Keratinocyte (primary cell): ENCODE data around the gene RAG2. TPM values are rescaled to one million over a fixed set of nuclear protein-coding genes. Genes with fewer than 3 reads are reported as not detected.

ENCODE experiments used
- DNase-seq: peaks from one replicate; pipeline ENCODE4 v3.0.0-alpha.2; 2011; ENCODE audit warnings: low read depth, missing footprints, low spot score
- FAIRE-seq: peaks from 2 replicates; lab custom pipeline; 2011; peaks lifted over from hg19 to GRCh38; lab: Jason Lieb, UNC
- H2AFZ ChIP-seq: 2 replicates; pipeline ENCODE4 v1.6.0; 2012; ENCODE audit warnings: low read length, control low read depth, inconsistent platforms; ENCODE audit not compliant: control insufficient read depth
- H3K27ac ChIP-seq: 2 replicates; pipeline ENCODE4 v1.5.1; 2011; ENCODE audit warnings: low read length; ENCODE audit not compliant: control insufficient read depth, insufficient read depth
- H3K27me3 ChIP-seq: 3 replicates; pipeline ENCODE4 v1.6.0; 2011; ENCODE audit warnings: low read length; ENCODE audit not compliant: control insufficient read depth, insufficient read depth; ENCODE audit errors: extremely low read depth
- H3K36me3 ChIP-seq, 2 experiments: 2 replicates in 1 of 2; 3 replicates in 1 of 2; pipeline ENCODE4 v1.5.1; 2011; ENCODE audit warnings: low read length in 2 of 2, mild to moderate bottlenecking in 1 of 2; ENCODE audit not compliant: control insufficient read depth in 2 of 2, insufficient read depth in 2 of 2; ENCODE audit errors: extremely low read depth in 1 of 2
- H3K4me1 ChIP-seq: 3 replicates; pipeline ENCODE4 v1.5.1; 2011; ENCODE audit warnings: low read length; ENCODE audit not compliant: control insufficient read depth, insufficient read depth; ENCODE audit errors: extremely low read depth
- H3K4me2 ChIP-seq: 3 replicates; pipeline ENCODE4 v1.6.0; 2011; ENCODE audit warnings: low read depth, low read length; ENCODE audit not compliant: control insufficient read depth, insufficient read depth; ENCODE audit errors: extremely low read depth
- H3K4me3 ChIP-seq, 3 experiments: fragments of 200-600 bp in 1 of 3; sonication (generic) in 1 of 3; 2 replicates in 2 of 3; 3 replicates in 1 of 3; pipeline ENCODE4 v1.5.1; 2011 to 2016; ENCODE audit warnings: low read length in 3 of 3, mild to moderate bottlenecking in 3 of 3, control low read depth in 2 of 3, inconsistent platforms in 1 of 3, low read depth in 1 of 3, mixed read lengths in 1 of 3, mixed run types in 1 of 3, moderate library complexity in 1 of 3; ENCODE audit not compliant: control insufficient read depth in 2 of 3, insufficient read depth in 2 of 3; ENCODE audit errors: extremely low read depth in 1 of 3
- H3K79me2 ChIP-seq: 2 replicates; pipeline ENCODE4 v1.6.0; 2012; ENCODE audit warnings: low read length; ENCODE audit not compliant: control insufficient read depth, insufficient read depth
- H3K9ac ChIP-seq: 3 replicates; pipeline ENCODE4 v1.6.0; 2011; ENCODE audit warnings: low read length; ENCODE audit not compliant: control insufficient read depth, insufficient read depth; ENCODE audit errors: extremely low read depth
- H3K9me1 ChIP-seq: 3 replicates; pipeline ENCODE4 v1.6.0; 2011; ENCODE audit warnings: low read length; ENCODE audit not compliant: control insufficient read depth, insufficient read depth; ENCODE audit errors: extremely low read depth
- H3K9me3 ChIP-seq: 2 replicates; pipeline ENCODE4 v1.5.1; 2012; ENCODE audit warnings: low read depth, low read length; ENCODE audit not compliant: control insufficient read depth
- H4K20me1 ChIP-seq: 3 replicates; pipeline ENCODE4 v1.6.0; 2011; ENCODE audit warnings: low read length; ENCODE audit not compliant: control insufficient read depth, insufficient read depth; ENCODE audit errors: extremely low read depth
- CTCF ChIP-seq, 3 experiments: IDR thresholded peaks in 1 of 3; conservative IDR thresholded peaks in 1 of 3; optimal IDR thresholded peaks in 1 of 3; 2 replicates in 2 of 3; 3 replicates in 1 of 3; pipeline versions ENCODE3 to v1.5.1; 2011; ENCODE audit warnings: low read length in 3 of 3, mild to moderate bottlenecking in 3 of 3, moderate library complexity in 2 of 3, control low read depth in 1 of 3, inconsistent platforms in 1 of 3; ENCODE audit not compliant: insufficient read depth in 2 of 3; ENCODE audit errors: extremely low read depth in 1 of 3
- EZH2 ChIP-seq: IDR thresholded peaks from one replicate; pipeline ENCODE4 v1.6.1; 2012; ENCODE audit warnings: inconsistent platforms, mild to moderate bottlenecking, low read length, moderate library complexity
- dilution Hi-C: fragments of 300-500 bp; cut with MboI; formaldehyde crosslinking; loops from one replicate; pipeline ENCODE4 v1.7.0; 2020; ENCODE audit warnings: low sequenced_read_pairs; ENCODE audit not compliant: extremely low pct_ligation_motif_present
- polyA plus RNA-seq, 5 experiments: library from polyadenylated mRNA; depleted of rRNA in 3 of 5; stranded (reverse) in 3 of 5; stranded (forward) in 1 of 5; unstranded in 1 of 5; fragments of >200 nt; gene quantifications; 1 replicate in 1 of 5; 2 replicates in 3 of 5; 3 replicates in 1 of 5; pipeline versions ENCODE4 v1.2.1 to v1.2.3, GENCODE V29; 2011 to 2012; ENCODE audit warnings: missing spikeins in 2 of 5, low read depth in 1 of 5, low replicate concordance in 1 of 5

RAG2 gene
- polyA plus RNA-seq, 1 donor (not counting 4 experiments of a cell fraction or from before 2014, with no cell fraction given), result not detected

GRCh38 chr11:36578458-36578857, 19.6 kb downstream of the RAG2 start:
- DNase-seq (no peak), FAIRE-seq (no peak)
- H3K4me3 ChIP-seq, result no peak overlapping the region
- H3K4me1 ChIP-seq, result no peaks in the 10 kb centered on the region
- no peaks in the 10 kb centered on the region for H4K20me1 ChIP-seq
- TF ChIP-seq EZH2 (no peak), CTCF (optimal IDR thresholded peaks at IDR 0.05 in 1 of 3, IDR thresholded peaks at IDR 0.05 in 1 of 3, conservative IDR thresholded peaks at IDR 0.05 in 1 of 3; ENCODE audit: extremely low read depth in 1 of 3, insufficient read depth in 2 of 3, low read length in 3 of 3) (no peak)
- no peak overlapping the region for H3K4me2 ChIP-seq
- no peaks in the 10 kb centered on the region for H3K36me3 ChIP-seq
- H3K9me3 ChIP-seq, result no peaks in the 10 kb centered on the region
- dilution Hi-C loops, result no loop called here
- no peaks in the 10 kb centered on the region for H3K79me2 ChIP-seq
- H3K27ac ChIP-seq, result no peak overlapping the region
- H3K9me1 ChIP-seq, result no peaks in the 10 kb centered on the region
- no peak overlapping the region for H3K9ac ChIP-seq
- no peak overlapping the region for H2AFZ ChIP-seq
- no peaks in the 10 kb centered on the region for H3K27me3 ChIP-seq

GRCh38 chr11:36577859-36578258, 20.2 kb downstream of the RAG2 start:
- no peaks in the 10 kb centered on the region for H3K9me1 ChIP-seq
- FAIRE-seq (no peak), DNase-seq (no peak)
- no peak overlapping the region for H3K27ac ChIP-seq
- no peaks in the 10 kb centered on the region for H4K20me1 ChIP-seq
- H3K27me3 ChIP-seq, result no peaks in the 10 kb centered on the region
- H3K4me3 ChIP-seq, result no peak overlapping the region
- no peaks in the 10 kb centered on the region for H3K79me2 ChIP-seq
- no peak overlapping the region for H3K9ac ChIP-seq
- dilution Hi-C loops, result no loop called here
- H2AFZ ChIP-seq, result no peak overlapping the region
- H3K4me1 ChIP-seq, result no peaks in the 10 kb centered on the region
- H3K4me2 ChIP-seq, result no peak overlapping the region
- H3K9me3 ChIP-seq, result no peaks in the 10 kb centered on the region
- TF ChIP-seq EZH2 (no peak), CTCF (optimal IDR thresholded peaks at IDR 0.05 in 1 of 3, IDR thresholded peaks at IDR 0.05 in 1 of 3, conservative IDR thresholded peaks at IDR 0.05 in 1 of 3; ENCODE audit: extremely low read depth in 1 of 3, insufficient read depth in 2 of 3, low read length in 3 of 3) (no peak)
- no peaks in the 10 kb centered on the region for H3K36me3 ChIP-seq
